ENCODE measurements around the gene LPP.
"Not testable (repeated sequence)": the region's sequence is repeated elsewhere in the genome, so short reads cannot be mapped to it uniquely, and the experiment has no call there.

Gene LPP

DNA sequence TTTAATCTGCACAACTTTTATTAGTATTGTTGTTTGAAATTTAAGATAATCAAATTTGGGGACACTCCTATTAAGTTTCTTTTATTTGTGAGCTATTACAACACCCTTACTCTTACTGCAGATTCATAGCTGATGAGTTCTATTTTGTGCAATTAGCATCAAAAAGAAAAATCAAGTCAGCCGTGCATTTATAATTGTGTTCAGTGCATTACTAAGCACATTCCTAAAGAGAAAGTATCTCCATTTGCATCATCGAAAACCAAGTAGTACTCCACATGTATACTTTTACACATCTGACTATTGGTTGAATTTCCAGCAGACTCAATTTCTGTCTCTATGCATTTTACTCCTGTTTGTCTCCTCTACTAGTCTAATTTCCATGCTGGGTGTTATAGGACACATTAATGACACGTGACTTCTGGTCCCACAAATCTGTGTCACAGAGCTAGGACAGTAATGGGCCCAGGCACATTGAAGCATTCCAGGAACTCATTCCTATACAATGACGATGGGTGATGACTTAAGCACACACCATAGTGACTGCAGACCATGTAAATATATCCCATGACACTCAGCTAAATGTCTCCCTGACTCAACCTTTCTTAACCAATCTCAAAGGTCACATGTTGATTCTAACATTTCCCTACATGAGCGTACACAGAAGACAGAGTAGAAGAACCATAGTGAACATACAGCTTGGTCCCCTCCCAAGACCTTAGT, 477.5 kb downstream of the LPP start:
- no peaks in the 10 kb centered on the region for H3K9me3 Mint-ChIP-seq
- H3K27me3 Mint-ChIP-seq: no peaks in the 10 kb centered on the region
- H3K27ac Mint-ChIP-seq: no peak overlapping the region
- no peak overlapping the region for H3K4me3 Mint-ChIP-seq
- no peaks in the 10 kb centered on the region for H3K4me1 Mint-ChIP-seq (ENCODE audit: low read depth)
- intact Hi-C loops (cut with micrococcal nuclease): no loop called here
- peaks cover 32% of the 10 kb centered on the region for H3K36me3 Mint-ChIP-seq (ENCODE audit: low read depth)

DNA sequence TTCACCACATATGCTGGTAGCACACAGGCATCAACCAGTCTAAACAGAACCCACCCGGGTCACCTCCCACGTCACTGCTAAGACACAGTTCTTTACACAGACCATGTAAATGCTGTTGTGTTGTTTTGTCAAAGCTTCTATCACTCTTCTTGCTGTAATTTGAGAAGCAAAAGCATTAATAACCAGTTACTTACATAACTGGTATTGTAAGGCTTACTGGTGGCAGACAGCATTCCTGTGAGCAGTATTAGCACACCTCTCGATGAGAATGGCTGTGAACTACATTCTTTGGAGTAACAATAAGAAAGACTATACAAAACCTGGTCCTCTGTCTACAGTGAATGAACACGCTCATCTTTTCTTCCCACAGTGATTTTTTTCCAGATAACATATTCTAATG, 479.2 kb downstream of the LPP start:
- H3K4me3 Mint-ChIP-seq: no peak overlapping the region
- no peaks in the 10 kb centered on the region for H3K27me3 Mint-ChIP-seq
- no peak overlapping the region for H3K27ac Mint-ChIP-seq
- H3K4me1 Mint-ChIP-seq (ENCODE audit: low read depth): no peaks in the 10 kb centered on the region
- H3K36me3 Mint-ChIP-seq (ENCODE audit: low read depth): peaks cover 24% of the 10 kb centered on the region
- no peaks in the 10 kb centered on the region for H3K9me3 Mint-ChIP-seq
- intact Hi-C loops (cut with micrococcal nuclease): no loop called here

DNA sequence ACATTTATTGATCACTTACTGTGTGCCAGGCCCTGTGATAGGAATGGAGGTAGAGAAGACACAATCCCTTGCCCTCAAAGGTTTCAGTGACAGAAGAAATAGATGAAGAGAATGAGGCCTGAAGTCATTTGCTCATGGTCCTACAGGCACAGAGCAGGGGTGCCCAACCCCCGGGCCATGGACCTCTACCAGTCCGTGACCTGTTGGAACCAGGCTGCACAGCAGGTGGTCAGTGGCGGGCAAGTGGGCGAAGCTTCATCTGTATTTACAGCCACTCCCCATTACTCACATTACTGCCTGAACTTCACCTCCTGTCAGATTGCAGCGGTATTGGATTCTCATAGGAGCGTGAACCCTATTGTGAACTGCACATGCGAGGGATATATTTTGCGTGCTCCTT, 480.3 kb downstream of the LPP start:
- intact Hi-C loops (cut with micrococcal nuclease): no loop called here
- Mint-ChIP-seq H3K4me1 (ENCODE audit: low read depth) (no peaks in the 10 kb centered on the region), H3K4me3 (no peak overlapping the region)

DNA sequence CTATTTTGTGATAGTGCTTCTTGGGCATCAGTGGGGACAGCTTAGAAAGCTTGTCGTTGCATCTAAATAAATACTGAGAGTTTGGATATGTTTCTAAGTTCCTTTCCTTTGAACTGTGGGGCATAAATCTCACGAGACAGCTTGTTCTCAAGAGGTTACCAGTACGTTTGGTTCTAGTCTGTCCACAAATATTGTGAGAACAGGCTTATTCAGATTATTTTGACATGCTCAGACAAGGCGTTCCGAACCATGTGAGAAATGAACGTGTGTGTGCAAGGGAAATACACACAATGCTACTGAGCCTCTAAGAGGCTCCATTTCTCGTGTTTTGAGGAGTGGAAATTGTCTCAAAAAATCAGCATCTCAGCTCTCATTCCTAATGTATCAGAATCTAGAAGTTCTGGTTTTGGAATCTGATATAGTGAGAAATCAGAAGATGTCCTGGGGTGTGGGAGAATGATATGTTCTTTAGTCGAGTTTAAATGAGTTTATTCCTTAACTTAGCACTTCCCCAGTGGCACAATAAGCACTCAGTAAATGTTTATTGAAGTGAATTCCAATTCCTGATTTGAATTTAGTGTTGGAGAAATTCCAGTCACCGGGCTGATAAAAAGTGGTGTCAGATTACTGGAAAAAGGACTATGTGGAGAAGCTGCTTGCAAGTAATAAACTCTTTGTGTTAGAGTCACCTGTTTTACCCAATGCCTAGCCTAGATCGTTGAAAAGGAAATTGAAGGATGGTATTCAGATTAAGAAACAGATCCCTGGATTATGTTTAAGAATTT, 481.5 kb downstream of the LPP start:
- Mint-ChIP-seq H3K4me1 (ENCODE audit: low read depth) (no peaks in the 10 kb centered on the region), H3K4me3 (no peak overlapping the region), H3K36me3 (ENCODE audit: low read depth) (peaks cover 20% of the 10 kb centered on the region), H3K27ac (no peak overlapping the region), H3K9me3 (no peaks in the 10 kb centered on the region), H3K27me3 (no peaks in the 10 kb centered on the region)
- intact Hi-C loops (cut with micrococcal nuclease): no loop called here

More for the DNA sequence above, 480.3 kb downstream of the LPP start:
- Mint-ChIP-seq H3K36me3 (ENCODE audit: low read depth) (peaks cover 20% of the 10 kb centered on the region), H3K27me3 (no peaks in the 10 kb centered on the region), H3K27ac (no peak overlapping the region), H3K9me3 (no peaks in the 10 kb centered on the region)

DNA sequence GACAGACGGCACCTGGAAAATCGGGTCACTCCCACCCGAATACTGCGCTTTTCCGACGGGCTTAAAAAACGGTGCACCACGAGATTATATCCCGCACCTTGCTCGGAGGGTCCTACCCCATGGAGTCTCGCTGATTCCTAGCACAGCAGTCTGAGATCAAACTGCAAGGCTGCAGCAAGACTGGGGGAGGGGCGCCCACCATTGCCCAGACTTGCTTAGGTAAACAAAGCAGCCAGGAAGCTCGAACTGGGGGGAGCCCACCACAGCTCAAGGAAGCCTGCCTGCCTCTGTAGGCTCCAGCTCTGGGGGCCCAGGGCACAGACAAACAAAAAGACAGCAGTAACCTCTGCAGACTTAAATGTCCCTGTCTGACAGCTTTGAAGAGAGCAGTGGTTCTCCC, 482.3 kb downstream of the LPP start:
- H3K4me1 Mint-ChIP-seq (ENCODE audit: low read depth); H3K9me3 Mint-ChIP-seq; H3K27ac Mint-ChIP-seq; H3K4me3 Mint-ChIP-seq; intact Hi-C loops (cut with micrococcal nuclease); H3K27me3 Mint-ChIP-seq: not testable (repeated sequence)
- H3K36me3 Mint-ChIP-seq (ENCODE audit: low read depth): peaks cover 20% of the 10 kb centered on the region

DNA sequence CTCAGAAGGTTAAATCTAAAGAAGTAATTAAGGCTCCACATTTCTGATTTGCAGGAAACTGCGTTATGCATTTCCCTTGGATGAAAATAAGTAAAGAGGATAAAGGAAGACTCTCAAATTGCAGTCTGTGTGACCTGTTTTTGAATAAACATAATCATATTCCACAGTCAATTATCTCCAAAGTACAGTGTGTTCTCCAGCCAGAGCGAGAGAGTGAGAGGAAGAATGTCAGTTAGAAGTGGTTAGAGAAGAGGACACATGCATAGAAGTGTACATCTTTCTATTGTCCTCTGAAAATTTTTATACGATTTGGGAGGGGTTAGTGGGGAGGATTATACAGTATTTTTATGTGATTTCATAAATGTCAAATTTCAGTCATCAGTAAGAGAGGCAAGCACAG, 487.1 kb downstream of the LPP start:
- Mint-ChIP-seq H3K9me3 (no peaks in the 10 kb centered on the region), H3K36me3 (ENCODE audit: low read depth) (peaks cover 12% of the 10 kb centered on the region), H3K27me3 (no peaks in the 10 kb centered on the region), H3K27ac (no peak overlapping the region), H3K4me1 (ENCODE audit: low read depth) (no peaks in the 10 kb centered on the region), H3K4me3 (no peak overlapping the region)
- intact Hi-C loops (cut with micrococcal nuclease): no loop called here

DNA sequence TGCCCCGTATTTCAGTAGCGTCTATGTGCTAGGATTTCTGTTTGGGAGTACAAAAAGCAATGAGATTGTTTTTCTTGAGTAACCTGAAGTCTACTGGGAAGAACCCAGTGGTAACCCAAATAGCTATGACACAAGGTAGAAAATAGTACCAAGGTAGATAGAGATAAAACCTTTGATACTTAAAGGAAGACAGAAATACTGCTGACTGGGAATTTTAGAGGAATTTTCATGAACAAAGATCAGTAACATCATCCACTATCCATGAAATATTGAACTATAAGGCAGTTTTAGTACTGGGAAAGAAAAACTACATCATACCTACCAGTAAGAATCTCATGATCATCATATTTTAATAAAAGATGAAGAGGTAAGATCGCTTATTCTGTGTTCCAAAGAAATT, 489.8 kb downstream of the LPP start:
- Mint-ChIP-seq H3K4me1 (ENCODE audit: low read depth) (peaks cover 16% of the 10 kb centered on the region), H3K36me3 (ENCODE audit: low read depth) (peaks cover 4% of the 10 kb centered on the region), H3K27me3 (no peaks in the 10 kb centered on the region), H3K4me3 (no peak overlapping the region), H3K9me3 (no peaks in the 10 kb centered on the region), H3K27ac (no peak overlapping the region)
- intact Hi-C loops (cut with micrococcal nuclease): no loop called here

DNA sequence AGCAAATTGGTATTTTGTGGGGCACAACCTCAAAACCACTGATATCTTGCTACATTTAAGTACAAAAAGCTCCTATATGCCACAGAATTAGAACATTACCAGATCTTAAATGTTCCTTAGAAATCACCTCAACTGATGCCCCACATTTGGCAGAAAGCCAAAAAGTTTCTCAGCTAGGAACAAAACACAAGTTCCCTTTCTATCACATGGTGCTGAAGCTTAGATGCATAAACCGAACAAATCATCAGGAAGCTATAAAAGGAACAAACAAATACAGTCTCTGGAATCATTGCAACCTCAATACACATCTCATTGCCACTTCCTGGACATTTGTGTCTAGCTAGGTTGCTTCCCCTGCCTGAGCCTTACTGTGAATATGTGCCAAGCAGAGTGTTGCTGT, 492.6 kb downstream of the LPP start:
- H3K27ac Mint-ChIP-seq: peak overlapping the region; percentile 62
- H3K4me1 Mint-ChIP-seq (ENCODE audit: low read depth): peaks cover 16% of the 10 kb centered on the region
- intact Hi-C loops (cut with micrococcal nuclease): no loop called here
- H3K4me3 Mint-ChIP-seq: no peak overlapping the region
- no peaks in the 10 kb centered on the region for H3K27me3 Mint-ChIP-seq
- H3K9me3 Mint-ChIP-seq: no peaks in the 10 kb centered on the region
- peaks cover 12% of the 10 kb centered on the region for H3K36me3 Mint-ChIP-seq (ENCODE audit: low read depth)

DNA sequence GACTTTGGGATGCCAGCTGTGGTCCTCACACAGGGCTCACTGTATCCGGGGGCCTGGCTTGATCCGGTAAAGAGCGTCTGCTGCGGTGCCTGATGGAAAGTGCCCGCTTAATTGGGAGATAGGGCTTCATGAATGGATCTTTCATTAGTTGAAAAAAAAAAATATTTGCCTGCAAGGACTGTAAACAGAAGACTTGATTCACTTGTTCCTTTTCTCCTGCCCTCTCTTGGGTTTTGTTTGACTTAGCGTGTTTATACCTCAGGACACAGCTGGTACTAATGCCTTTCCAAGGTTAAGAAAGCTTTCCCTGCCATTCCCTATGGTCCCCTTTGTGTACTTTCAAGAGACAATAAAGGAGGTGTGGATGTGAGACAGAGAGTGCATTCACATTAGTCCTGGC, 493.3 kb downstream of the LPP start:
- Mint-ChIP-seq H3K9me3 (no peaks in the 10 kb centered on the region), H3K27ac (peak overlapping the region; percentile 62), H3K36me3 (ENCODE audit: low read depth) (peaks cover 14% of the 10 kb centered on the region), H3K4me3 (no peak overlapping the region), H3K4me1 (ENCODE audit: low read depth) (peaks cover 16% of the 10 kb centered on the region), H3K27me3 (no peaks in the 10 kb centered on the region)
- intact Hi-C loops (cut with micrococcal nuclease): no loop called here

DNA sequence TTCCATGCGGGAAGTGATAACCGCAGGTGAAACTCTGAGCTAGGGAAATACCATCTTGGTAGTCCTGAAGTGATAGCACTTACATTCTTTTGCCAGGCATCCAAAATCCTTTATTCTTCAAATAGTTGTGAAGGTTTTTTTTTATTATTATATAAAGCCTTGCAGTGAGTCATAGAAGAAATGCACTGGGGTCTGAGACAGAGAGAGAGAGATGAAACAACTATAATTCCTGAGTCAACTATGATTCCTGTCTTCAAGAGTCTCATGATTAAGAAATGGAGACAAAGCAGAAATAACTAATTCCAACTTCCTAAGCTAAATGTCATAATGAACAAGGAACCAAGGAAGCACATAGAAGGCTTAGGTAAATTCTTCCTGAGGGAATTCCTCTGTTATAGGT, 495.6 kb downstream of the LPP start:
- H3K27me3 Mint-ChIP-seq: no peaks in the 10 kb centered on the region
- intact Hi-C loops (cut with micrococcal nuclease): no loop called here
- peaks cover 22% of the 10 kb centered on the region for H3K36me3 Mint-ChIP-seq (ENCODE audit: low read depth)
- H3K4me1 Mint-ChIP-seq (ENCODE audit: low read depth): peaks cover 16% of the 10 kb centered on the region
- H3K27ac Mint-ChIP-seq: no peak overlapping the region
- H3K4me3 Mint-ChIP-seq: no peak overlapping the region
- no peaks in the 10 kb centered on the region for H3K9me3 Mint-ChIP-seq

DNA sequence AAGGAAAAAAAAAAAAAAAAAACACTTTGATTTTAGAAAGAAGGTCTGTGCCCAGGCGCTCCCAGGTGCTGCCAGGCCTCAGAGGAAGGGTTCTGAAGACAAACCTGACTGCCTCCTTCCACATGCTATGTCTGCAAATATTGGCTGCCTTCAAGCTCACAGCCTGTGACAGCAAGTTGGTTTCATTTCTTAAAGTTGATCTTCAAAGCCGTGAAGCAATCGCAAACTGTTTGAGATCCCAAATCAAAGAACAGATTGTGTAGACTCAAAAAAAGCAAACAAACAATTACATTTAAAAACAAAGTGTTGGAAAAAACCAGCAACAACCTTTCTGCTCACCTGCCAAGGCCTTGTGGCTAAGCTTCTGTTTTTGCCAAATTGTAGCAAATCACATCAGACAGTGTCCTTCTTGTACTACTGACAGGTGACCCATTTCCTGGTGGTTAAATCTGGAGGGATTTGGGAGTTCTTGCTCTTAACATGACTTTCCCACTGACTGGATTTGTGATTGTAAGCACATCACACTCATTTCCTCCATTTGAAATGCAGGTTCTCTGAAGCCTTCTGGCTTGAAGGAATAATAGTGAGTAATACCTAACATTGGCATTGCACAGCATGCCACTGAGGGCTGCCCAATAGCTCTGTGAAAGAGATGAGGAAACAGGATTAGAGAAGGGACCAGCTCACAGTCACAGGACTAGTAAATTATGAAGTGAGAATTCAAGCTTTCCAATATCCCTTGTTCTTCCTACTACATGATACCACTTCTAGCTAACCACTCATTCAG, 502.4 kb downstream of the LPP start:
- H3K4me1 Mint-ChIP-seq (ENCODE audit: low read depth): peaks cover 26% of the 10 kb centered on the region
- no peaks in the 10 kb centered on the region for H3K27me3 Mint-ChIP-seq
- no peak overlapping the region for H3K4me3 Mint-ChIP-seq
- no peaks in the 10 kb centered on the region for H3K9me3 Mint-ChIP-seq
- no peak overlapping the region for H3K27ac Mint-ChIP-seq
- intact Hi-C loops (cut with micrococcal nuclease): no loop called here
- H3K36me3 Mint-ChIP-seq (ENCODE audit: low read depth): peaks cover 11% of the 10 kb centered on the region

DNA sequence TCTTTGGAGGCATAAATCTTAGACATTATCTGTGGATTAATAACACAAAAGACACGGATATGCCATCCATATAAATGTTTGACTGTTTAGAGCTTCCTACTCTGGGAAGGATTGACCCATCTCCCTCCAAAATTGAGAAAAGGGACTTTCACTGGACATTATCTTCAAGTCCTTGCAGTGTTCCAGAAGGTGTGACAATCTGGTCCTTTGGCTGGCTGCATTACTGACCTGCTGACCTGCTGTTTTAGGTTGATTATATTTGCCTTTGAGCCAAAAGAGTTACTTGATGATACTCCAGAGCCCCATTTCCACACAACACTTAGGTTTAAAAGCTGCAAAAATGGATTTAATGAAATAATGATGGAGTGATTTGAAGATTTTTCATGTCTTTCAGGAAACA, 504.6 kb downstream of the LPP start:
- Mint-ChIP-seq H3K9me3 (no peaks in the 10 kb centered on the region), H3K27ac (no peak overlapping the region), H3K27me3 (no peaks in the 10 kb centered on the region), H3K4me3 (no peak overlapping the region), H3K4me1 (ENCODE audit: low read depth) (peaks cover 26% of the 10 kb centered on the region), H3K36me3 (ENCODE audit: low read depth) (no peaks in the 10 kb centered on the region)
- intact Hi-C loops (cut with micrococcal nuclease): no loop called here

DNA sequence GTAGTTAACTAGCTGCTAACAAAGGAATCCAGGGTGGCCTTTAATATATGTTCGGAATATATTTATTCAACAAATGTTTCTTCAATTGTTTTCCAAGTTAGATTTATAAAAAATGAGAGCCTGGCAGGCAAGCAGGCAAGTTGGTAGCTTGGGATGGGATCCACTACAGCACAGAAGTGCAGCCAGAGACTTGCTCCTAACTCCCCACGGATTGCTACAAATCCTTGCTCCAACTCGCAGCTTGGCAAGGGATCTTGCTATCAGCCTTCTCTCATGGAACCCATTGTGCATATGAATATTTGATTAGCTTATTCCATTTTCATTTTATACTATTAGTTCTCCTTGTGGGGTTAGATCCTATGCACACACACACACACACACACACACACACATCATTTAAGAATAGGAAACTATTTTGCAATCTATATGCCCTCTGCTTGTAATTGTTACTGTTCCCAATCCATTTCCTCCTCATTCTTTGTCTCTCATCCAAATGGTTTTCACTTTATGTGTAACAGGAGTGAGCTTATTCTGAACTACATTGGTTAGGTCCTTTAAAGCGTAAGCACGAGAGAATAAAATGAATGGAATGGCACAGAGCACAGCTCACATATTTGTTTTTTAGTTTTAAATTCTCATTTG, 505.6 kb downstream of the LPP start:
- no peaks in the 10 kb centered on the region for H3K9me3 Mint-ChIP-seq
- H3K4me3 Mint-ChIP-seq: no peak overlapping the region
- intact Hi-C loops (cut with micrococcal nuclease): no loop called here

DNA sequence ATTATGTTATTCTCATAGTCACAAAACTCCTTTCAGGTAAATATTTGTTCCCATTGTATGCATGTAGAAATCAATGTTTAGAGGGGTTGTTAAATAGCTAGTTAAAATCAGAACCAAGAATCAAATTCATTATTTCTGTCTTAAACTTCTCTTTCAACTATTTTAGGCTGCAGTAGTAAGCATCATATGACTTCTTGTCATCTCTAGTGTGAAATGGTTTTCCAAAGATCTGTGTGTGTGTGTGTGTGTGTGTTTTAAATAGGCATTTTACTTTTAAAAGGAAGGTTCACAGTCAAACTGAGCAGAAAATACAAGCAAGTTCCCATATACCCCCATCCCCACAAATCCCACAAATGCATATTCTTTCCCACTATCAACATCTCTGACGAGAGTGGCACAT, 506.5 kb downstream of the LPP start:
- no peaks in the 10 kb centered on the region for H3K36me3 Mint-ChIP-seq (ENCODE audit: low read depth)
- no peaks in the 10 kb centered on the region for H3K27me3 Mint-ChIP-seq
- no peak overlapping the region for H3K4me3 Mint-ChIP-seq
- H3K27ac Mint-ChIP-seq: no peak overlapping the region
- intact Hi-C loops (cut with micrococcal nuclease): no loop called here
- no peaks in the 10 kb centered on the region for H3K9me3 Mint-ChIP-seq
- H3K4me1 Mint-ChIP-seq (ENCODE audit: low read depth): peaks cover 21% of the 10 kb centered on the region

More for the DNA sequence above, 505.6 kb downstream of the LPP start:
- Mint-ChIP-seq H3K36me3 (ENCODE audit: low read depth) (no peaks in the 10 kb centered on the region), H3K27ac (no peak overlapping the region), H3K27me3 (no peaks in the 10 kb centered on the region), H3K4me1 (ENCODE audit: low read depth) (peaks cover 26% of the 10 kb centered on the region)

All from dendritic cell treated with granulocyte-macrophage colony-stimulating factor and Interleukin-4, amounts not matched to agents 40 ng/mL and 50 ng/mL, for 4 days (primary cell).